Keratinocyte (primary cell): ENCODE measurements around the gene AKAP13. TPM values are rescaled to one million over a fixed set of nuclear protein-coding genes. Genes with fewer than 3 reads are reported as not detected.

ENCODE experiments used
- DNase-seq: peaks from one replicate; pipeline ENCODE4 v3.0.0-alpha.2; 2011; ENCODE audit warnings: low read depth, missing footprints, low spot score
- FAIRE-seq: peaks from 2 replicates; lab custom pipeline; 2011; peaks lifted over from hg19 to GRCh38; lab: Jason Lieb, UNC
- H2AFZ ChIP-seq: 2 replicates; pipeline ENCODE4 v1.6.0; 2012; ENCODE audit warnings: low read length, control low read depth, inconsistent platforms; ENCODE audit not compliant: control insufficient read depth
- H3K27ac ChIP-seq: 2 replicates; pipeline ENCODE4 v1.5.1; 2011; ENCODE audit warnings: low read length; ENCODE audit not compliant: control insufficient read depth, insufficient read depth
- H3K27me3 ChIP-seq: 3 replicates; pipeline ENCODE4 v1.6.0; 2011; ENCODE audit warnings: low read length; ENCODE audit not compliant: control insufficient read depth, insufficient read depth; ENCODE audit errors: extremely low read depth
- H3K36me3 ChIP-seq, 2 experiments: 2 replicates in 1 of 2; 3 replicates in 1 of 2; pipeline ENCODE4 v1.5.1; 2011; ENCODE audit warnings: low read length in 2 of 2, mild to moderate bottlenecking in 1 of 2; ENCODE audit not compliant: control insufficient read depth in 2 of 2, insufficient read depth in 2 of 2; ENCODE audit errors: extremely low read depth in 1 of 2
- H3K4me1 ChIP-seq: 3 replicates; pipeline ENCODE4 v1.5.1; 2011; ENCODE audit warnings: low read length; ENCODE audit not compliant: control insufficient read depth, insufficient read depth; ENCODE audit errors: extremely low read depth
- H3K4me2 ChIP-seq: 3 replicates; pipeline ENCODE4 v1.6.0; 2011; ENCODE audit warnings: low read depth, low read length; ENCODE audit not compliant: control insufficient read depth, insufficient read depth; ENCODE audit errors: extremely low read depth
- H3K4me3 ChIP-seq, 3 experiments: fragments of 200-600 bp in 1 of 3; sonication (generic) in 1 of 3; 2 replicates in 2 of 3; 3 replicates in 1 of 3; pipeline ENCODE4 v1.5.1; 2011 to 2016; ENCODE audit warnings: low read length in 3 of 3, mild to moderate bottlenecking in 3 of 3, control low read depth in 2 of 3, inconsistent platforms in 1 of 3, low read depth in 1 of 3, mixed read lengths in 1 of 3, mixed run types in 1 of 3, moderate library complexity in 1 of 3; ENCODE audit not compliant: control insufficient read depth in 2 of 3, insufficient read depth in 2 of 3; ENCODE audit errors: extremely low read depth in 1 of 3
- H3K79me2 ChIP-seq: 2 replicates; pipeline ENCODE4 v1.6.0; 2012; ENCODE audit warnings: low read length; ENCODE audit not compliant: control insufficient read depth, insufficient read depth
- H3K9ac ChIP-seq: 3 replicates; pipeline ENCODE4 v1.6.0; 2011; ENCODE audit warnings: low read length; ENCODE audit not compliant: control insufficient read depth, insufficient read depth; ENCODE audit errors: extremely low read depth
- H3K9me1 ChIP-seq: 3 replicates; pipeline ENCODE4 v1.6.0; 2011; ENCODE audit warnings: low read length; ENCODE audit not compliant: control insufficient read depth, insufficient read depth; ENCODE audit errors: extremely low read depth
- H3K9me3 ChIP-seq: 2 replicates; pipeline ENCODE4 v1.5.1; 2012; ENCODE audit warnings: low read depth, low read length; ENCODE audit not compliant: control insufficient read depth
- H4K20me1 ChIP-seq: 3 replicates; pipeline ENCODE4 v1.6.0; 2011; ENCODE audit warnings: low read length; ENCODE audit not compliant: control insufficient read depth, insufficient read depth; ENCODE audit errors: extremely low read depth
- CTCF ChIP-seq, 3 experiments: IDR thresholded peaks in 1 of 3; conservative IDR thresholded peaks in 1 of 3; optimal IDR thresholded peaks in 1 of 3; 2 replicates in 2 of 3; 3 replicates in 1 of 3; pipeline versions ENCODE3 to v1.5.1; 2011; ENCODE audit warnings: low read length in 3 of 3, mild to moderate bottlenecking in 3 of 3, moderate library complexity in 2 of 3, control low read depth in 1 of 3, inconsistent platforms in 1 of 3; ENCODE audit not compliant: insufficient read depth in 2 of 3; ENCODE audit errors: extremely low read depth in 1 of 3
- EZH2 ChIP-seq: IDR thresholded peaks from one replicate; pipeline ENCODE4 v1.6.1; 2012; ENCODE audit warnings: inconsistent platforms, mild to moderate bottlenecking, low read length, moderate library complexity
- dilution Hi-C: fragments of 300-500 bp; cut with MboI; formaldehyde crosslinking; loops from one replicate; pipeline ENCODE4 v1.7.0; 2020; ENCODE audit warnings: low sequenced_read_pairs; ENCODE audit not compliant: extremely low pct_ligation_motif_present
- polyA plus RNA-seq, 5 experiments: library from polyadenylated mRNA; depleted of rRNA in 3 of 5; stranded (reverse) in 3 of 5; stranded (forward) in 1 of 5; unstranded in 1 of 5; fragments of >200 nt; gene quantifications; 1 replicate in 1 of 5; 2 replicates in 3 of 5; 3 replicates in 1 of 5; pipeline versions ENCODE4 v1.2.1 to v1.2.3, GENCODE V29; 2011 to 2012; ENCODE audit warnings: missing spikeins in 2 of 5, low read depth in 1 of 5, low replicate concordance in 1 of 5

AKAP13 gene
- polyA plus RNA-seq, 1 donor (not counting 4 experiments of a cell fraction or from before 2014, with no cell fraction given): 16.7 TPM

GRCh38 chr15:85477061-85477460 lies 96.7 kb downstream of the AKAP13 start:
- H3K9me3 ChIP-seq: no peaks in the 10 kb centered on the region
- dilution Hi-C loops: no loop called here
- H3K4me2 ChIP-seq: peak overlapping the region; percentile 68
- H3K4me3 ChIP-seq: peak overlapping the region in 2 of 3 experiments; percentile 30 to 40
- no peak overlapping the region for H2AFZ ChIP-seq
- TF ChIP-seq EZH2 (no peak), CTCF (optimal IDR thresholded peaks at IDR 0.05 in 1 of 3, IDR thresholded peaks at IDR 0.05 in 1 of 3, conservative IDR thresholded peaks at IDR 0.05 in 1 of 3; ENCODE audit: extremely low read depth in 1 of 3, insufficient read depth in 2 of 3, low read length in 3 of 3) (no peak)
- DNase-seq: no peak
- H3K9me1 ChIP-seq: no peaks in the 10 kb centered on the region
- FAIRE-seq: peak; percentile 88
- peak overlapping the region; percentile 89 for H3K27ac ChIP-seq
- peaks cover 71% of the 10 kb centered on the region for H3K4me1 ChIP-seq
- no peaks in the 10 kb centered on the region for H3K36me3 ChIP-seq
- peaks cover 53% of the 10 kb centered on the region for H3K79me2 ChIP-seq
- H4K20me1 ChIP-seq: no peaks in the 10 kb centered on the region
- H3K27me3 ChIP-seq: no peaks in the 10 kb centered on the region
- H3K9ac ChIP-seq: peak overlapping the region; percentile 53

GRCh38 chr15:85477730-85478129 lies 97.3 kb downstream of the AKAP13 start:
- FAIRE-seq (peak; percentile 93), DNase-seq (no peak)
- H4K20me1 ChIP-seq: no peaks in the 10 kb centered on the region
- H3K79me2 ChIP-seq: peaks cover 52% of the 10 kb centered on the region
- H3K27ac ChIP-seq: peak overlapping the region; percentile 89
- H3K27me3 ChIP-seq: no peaks in the 10 kb centered on the region
- no peaks in the 10 kb centered on the region for H3K9me1 ChIP-seq
- TF ChIP-seq EZH2 (no peak), CTCF (optimal IDR thresholded peaks at IDR 0.05 in 1 of 3, IDR thresholded peaks at IDR 0.05 in 1 of 3, conservative IDR thresholded peaks at IDR 0.05 in 1 of 3; ENCODE audit: extremely low read depth in 1 of 3, insufficient read depth in 2 of 3, low read length in 3 of 3) (peak; percentile 8 to 71 (median 64))
- no peaks in the 10 kb centered on the region for H3K36me3 ChIP-seq
- H3K9ac ChIP-seq: peak overlapping the region; percentile 53
- no peaks in the 10 kb centered on the region for H3K9me3 ChIP-seq
- H2AFZ ChIP-seq: no peak overlapping the region
- peak overlapping the region; percentile 68 for H3K4me2 ChIP-seq
- peak overlapping the region in 1 of 3 experiments; percentile 40 for H3K4me3 ChIP-seq
- peaks cover 76% of the 10 kb centered on the region for H3K4me1 ChIP-seq
- dilution Hi-C loops: no loop called here
